GM18517 (cell line): ENCODE data around the gene SPOCK1.
"Not testable (repeated sequence)": the region's sequence is repeated elsewhere in the genome, so short reads cannot be mapped to it uniquely, and the experiment has no call there.

Source experiments
- ATAC-seq: cut with Tn5 transposase; IDR thresholded peaks from one replicate; pipeline ENCODE4 v1.9.1; 2021; ENCODE audit warnings: mild to moderate bottlenecking, moderate library complexity; ENCODE audit not compliant: unreplicated experiment

The SPOCK1 gene

GRCh38 chr5:136998854-136999357 is 500.2 kb downstream of the SPOCK1 start:
- ATAC-seq: no peak

- no peak for ATAC-seq
Observed at GRCh38 chr5:136994154-136994553, 505.0 kb downstream of the SPOCK1 start.

- no peak for ATAC-seq
Observed at GRCh38 chr5:136992796-136993489, 506.2 kb downstream of the SPOCK1 start.

GRCh38 chr5:136985785-136986475 is 513.2 kb downstream of the SPOCK1 start:
- ATAC-seq: no peak

GRCh38 chr5:136984772-136985446 is 514.2 kb downstream of the SPOCK1 start:
- ATAC-seq: no peak

GRCh38 chr5:136981936-136982335 is 517.2 kb downstream of the SPOCK1 start:
- no peak for ATAC-seq

GRCh38 chr5:136979131-136979530 is 520.0 kb downstream of the SPOCK1 start:
- no peak for ATAC-seq

GRCh38 chr5:136963504-136963903 is 535.6 kb downstream of the SPOCK1 start:
- ATAC-seq: no peak

- ATAC-seq: no peak
Observed at GRCh38 chr5:136957428-136957827, 541.7 kb downstream of the SPOCK1 start.

GRCh38 chr5:136954142-136954541 is 545.0 kb downstream of the SPOCK1 start:
- ATAC-seq: not testable (repeated sequence)

- ATAC-seq: not testable (repeated sequence)
Observed at GRCh38 chr5:136953346-136954069, 545.6 kb downstream of the SPOCK1 start.

- no peak for ATAC-seq
Observed at GRCh38 chr5:136927571-136927970, 571.6 kb downstream of the SPOCK1 start.

GRCh38 chr5:136926073-136926472 is 573.1 kb downstream of the SPOCK1 start:
- no peak for ATAC-seq
